H1 (cell line): ENCODE measurements around the gene LRP11. TPM values are rescaled to one million over a fixed set of nuclear protein-coding genes. Genes with fewer than 3 reads are reported as not detected.

Experiments used
- CTCF ChIA-PET: fragments of 300-600 bp; sonication (Branson Sonifier 250); formaldehyde crosslinking; loops from one replicate; lab custom pipeline; 2021; ENCODE audit not compliant: partially characterized antibody; lab: Charles Lee
- POLR2A ChIA-PET: fragments of 300-600 bp; sonication (Branson Sonifier 250); formaldehyde crosslinking; loops from one replicate; lab custom pipeline; 2021; ENCODE audit warnings: inconsistent platforms; ENCODE audit not compliant: partially characterized antibody; lab: Charles Lee
- DNase-seq, 2 experiments: peaks; one replicate each; pipeline versions ENCODE4 v3.0.0 to v3.0.0-alpha.2; 2010 to 2022; ENCODE audit warnings: low spot score in 2 of 2, low read depth in 1 of 2, mixed read lengths in 1 of 2
- FAIRE-seq: peaks from 2 replicates; lab custom pipeline; 2011; peaks lifted over from hg19 to GRCh38; lab: Jason Lieb, UNC
- H2AFZ ChIP-seq: 2 replicates; pipeline ENCODE4 v1.8.1; 2012; ENCODE audit warnings: low read length, inconsistent platforms
- H2AK5ac ChIP-seq: 2 replicates; pipeline ENCODE4 v1.6.1; 2013; ENCODE audit warnings: low read depth, low read length
- H2BK120ac ChIP-seq: replicated peaks from 2 replicates; pipeline ENCODE3; 2013; ENCODE audit warnings: low read depth, low read length, inconsistent platforms
- H2BK12ac ChIP-seq: 2 replicates; pipeline ENCODE4 v1.6.1; 2013; ENCODE audit warnings: low read depth, low read length
- H2BK15ac ChIP-seq: 2 replicates; pipeline ENCODE4 v1.6.1; 2013; ENCODE audit warnings: low read length
- H2BK20ac ChIP-seq: 2 replicates; pipeline ENCODE4 v1.6.1; 2013; ENCODE audit warnings: low read length
- H2BK5ac ChIP-seq: 2 replicates; pipeline ENCODE4 v1.6.1; 2013; ENCODE audit warnings: low read depth, low read length
- H3K14ac ChIP-seq: 2 replicates; pipeline ENCODE4 v1.6.1; 2013; ENCODE audit warnings: inconsistent platforms; ENCODE audit not compliant: insufficient read length
- H3K18ac ChIP-seq: 2 replicates; pipeline ENCODE4 v1.6.1; 2013; ENCODE audit warnings: low read length; ENCODE audit errors: extremely low read depth
- H3K23ac ChIP-seq: 2 replicates; pipeline ENCODE4 v1.6.1; 2013; ENCODE audit warnings: inconsistent platforms; ENCODE audit not compliant: insufficient read length
- H3K23me2 ChIP-seq: 2 replicates; pipeline ENCODE4 v1.6.1; 2013; ENCODE audit warnings: low read depth, low read length
- H3K27ac ChIP-seq: 2 replicates; pipeline ENCODE4 v1.6.1; 2011; ENCODE audit warnings: low read depth, low read length, inconsistent platforms
- H3K27me3 ChIP-seq, 4 experiments: replicated peaks in 1 of 4; 1 replicate in 1 of 4; 2 replicates in 3 of 4; pipeline versions ENCODE4 v1.6.1 to v1.8.1; 2011 to 2013; ENCODE audit warnings: low read length in 3 of 4, mild to moderate bottlenecking in 3 of 4, inconsistent platforms in 2 of 4, mixed read lengths in 2 of 4, moderate library complexity in 1 of 4; ENCODE audit not compliant: control insufficient read depth in 3 of 4, insufficient read depth in 3 of 4; ENCODE audit errors: extremely low read depth in 1 of 4
- H3K36me3 ChIP-seq, 4 experiments: 2 replicates each; pipeline versions ENCODE4 v1.6.1 to v1.8.1; 2011 to 2013; ENCODE audit warnings: mild to moderate bottlenecking in 4 of 4, low read length in 3 of 4, moderate library complexity in 2 of 4, control low read depth in 1 of 4, inconsistent platforms in 1 of 4; ENCODE audit not compliant: insufficient read depth in 4 of 4, control insufficient read depth in 2 of 4
- H3K4ac ChIP-seq: replicated peaks from 2 replicates; pipeline ENCODE3; 2013; ENCODE audit warnings: low read length, low read depth, mixed read lengths, inconsistent platforms; ENCODE audit not compliant: insufficient read length
- H3K4me1 ChIP-seq, 4 experiments: replicated peaks in 1 of 4; 1 replicate in 1 of 4; 2 replicates in 3 of 4; pipeline versions ENCODE4 v1.6.1 to v1.8.1; 2011 to 2013; ENCODE audit warnings: low read length in 3 of 4, inconsistent platforms in 2 of 4, mixed read lengths in 1 of 4; ENCODE audit not compliant: insufficient read depth in 4 of 4, control insufficient read depth in 3 of 4
- H3K4me2 ChIP-seq, 2 experiments: 2 replicates each; pipeline versions ENCODE4 v1.6.1 to v1.8.1; 2011 to 2013; ENCODE audit warnings: low read depth in 2 of 2, low read length in 2 of 2, control low read depth in 1 of 2, inconsistent platforms in 1 of 2, mild to moderate bottlenecking in 1 of 2; ENCODE audit not compliant: insufficient read depth in 1 of 2
- H3K4me3 ChIP-seq, 4 experiments: fragments of 200-600, 300-600 bp in 1 of 4; sonication (generic), shearing (Covaris generic), sonication (Bioruptor Twin) in 1 of 4; 2 replicates each; pipeline versions ENCODE4 v1.5.1 to v1.8.1; 2011 to 2016; ENCODE audit warnings: low read length in 4 of 4, low read depth in 3 of 4, control low read depth in 2 of 4, inconsistent platforms in 2 of 4, mild to moderate bottlenecking in 2 of 4, mixed read lengths in 1 of 4, moderate library complexity in 1 of 4; ENCODE audit not compliant: insufficient read depth in 2 of 4; ENCODE audit errors: extremely low read depth in 1 of 4
- H3K56ac ChIP-seq: replicated peaks from 2 replicates; pipeline ENCODE3; 2013; ENCODE audit warnings: low read depth, mild to moderate bottlenecking, mixed read lengths, low read length, inconsistent platforms; ENCODE audit not compliant: insufficient read length
- H3K79me1 ChIP-seq: 2 replicates; pipeline ENCODE4 v1.6.1; 2013; ENCODE audit warnings: low read depth, low read length, control low read depth
- H3K79me2 ChIP-seq, 2 experiments: 2 replicates each; pipeline versions ENCODE4 v1.6.1 to v1.8.1; 2012 to 2013; ENCODE audit warnings: low read length in 2 of 2, mild to moderate bottlenecking in 2 of 2, inconsistent platforms in 1 of 2; ENCODE audit not compliant: insufficient read depth in 2 of 2, control insufficient read depth in 1 of 2
- H3K9ac ChIP-seq, 4 experiments: replicated peaks in 1 of 4; 1 replicate in 1 of 4; 2 replicates in 3 of 4; pipeline versions ENCODE4 v1.6.1 to v1.8.1; 2011 to 2013; ENCODE audit warnings: low read depth in 3 of 4, low read length in 3 of 4, control low read depth in 2 of 4, mild to moderate bottlenecking in 2 of 4, moderate library complexity in 2 of 4, inconsistent platforms in 1 of 4; ENCODE audit errors: extremely low read depth in 1 of 4
- H3K9me3 ChIP-seq, 2 experiments: 2 replicates each; pipeline versions ENCODE4 v1.6.1 to v1.8.1; 2012 to 2013; ENCODE audit warnings: mild to moderate bottlenecking in 2 of 2, moderate library complexity in 2 of 2, control low read depth in 1 of 2, inconsistent platforms in 1 of 2, low read depth in 1 of 2, low read length in 1 of 2, mixed read lengths in 1 of 2; ENCODE audit not compliant: insufficient read depth in 2 of 2
- H4K20me1 ChIP-seq, 2 experiments: replicated peaks in 1 of 2; 2 replicates each; pipeline versions ENCODE3 to v1.8.1; 2011 to 2013; ENCODE audit warnings: inconsistent platforms in 2 of 2, low read length in 2 of 2, mild to moderate bottlenecking in 1 of 2; ENCODE audit not compliant: insufficient read depth in 2 of 2, control insufficient read depth in 1 of 2
- H4K5ac ChIP-seq: 2 replicates; pipeline ENCODE4 v1.6.1; 2013; ENCODE audit warnings: low read length, low read depth, mixed read lengths, inconsistent platforms; ENCODE audit not compliant: insufficient read length
- H4K8ac ChIP-seq: 2 replicates; pipeline ENCODE4 v1.8.0; 2013; ENCODE audit warnings: mild to moderate bottlenecking, moderate library complexity, low read length, inconsistent platforms; ENCODE audit not compliant: insufficient read depth; ENCODE audit errors: extremely low read depth
- H4K91ac ChIP-seq: replicated peaks from 2 replicates; pipeline ENCODE3; 2013; ENCODE audit warnings: low read length, mixed read lengths, inconsistent platforms; ENCODE audit not compliant: insufficient read length
- BRCA1 ChIP-seq: IDR thresholded peaks from 2 replicates; pipeline ENCODE4 v1.6.1; 2012; ENCODE audit warnings: low read depth, low read length, improper control_type of control experiment
- EGR1 ChIP-seq: IDR thresholded peaks from 2 replicates; pipeline ENCODE4 v1.6.1; 2011; ENCODE audit warnings: low read depth, low read length, borderline replicate concordance
- SIRT6 ChIP-seq: IDR thresholded peaks from one replicate; pipeline ENCODE4 v1.7.1; 2012; ENCODE audit warnings: low read length, inconsistent platforms
- WGBS, 2 experiments: shearing (Covaris generic) in 1 of 2; methylation state at CpG; one replicate each; pipeline versions ENCODE4 v1.1.6 to v1.1.7; 2013 to 2015; ENCODE audit warnings: low lambda C conversion rate in 2 of 2, mixed read lengths in 2 of 2, inconsistent platforms in 1 of 2, low coverage in 1 of 2, missing lambda C conversion rate in 1 of 2; ENCODE audit not compliant: insufficient replicate concordance in 2 of 2, insufficient coverage in 1 of 2, insufficient read length in 1 of 2; ENCODE audit errors: extremely low coverage in 1 of 2, missing lambda C conversion rate in 1 of 2; 5-methylcytosine and 5-hydroxymethylcytosine counted together
- polyA plus RNA-seq, 7 experiments: library from polyadenylated mRNA; depleted of rRNA in 3 of 7; stranded (reverse) in 5 of 7; unstranded in 2 of 7; fragments of >200 nt in 5 of 7; fragments of 200-250 nt in 2 of 7; gene quantifications; 1 replicate in 5 of 7; 2 replicates in 1 of 7; 4 replicates in 1 of 7; pipeline versions ENCODE4 v1.2.1 to v1.2.3, GENCODE V29; 2011 to 2013; ENCODE audit warnings: missing spikeins in 2 of 7, mixed read lengths in 2 of 7
- total RNA-seq: library from RNA; stranded (reverse); fragmentation: NEBNext Ultra II Directional; extraction: Animal tissue kit (Norgen Biotek cat#: 25700); gene quantifications from 2 replicates; pipeline ENCODE4 v1.2.1, GENCODE V29; 2021

The LRP11 gene
- total and polyA plus RNA-seq, 2 of the 8 experiments (the other 6 are each of a cell fraction or from before 2014, with no cell fraction given), result 11.0 to 20.0 TPM

DNA sequence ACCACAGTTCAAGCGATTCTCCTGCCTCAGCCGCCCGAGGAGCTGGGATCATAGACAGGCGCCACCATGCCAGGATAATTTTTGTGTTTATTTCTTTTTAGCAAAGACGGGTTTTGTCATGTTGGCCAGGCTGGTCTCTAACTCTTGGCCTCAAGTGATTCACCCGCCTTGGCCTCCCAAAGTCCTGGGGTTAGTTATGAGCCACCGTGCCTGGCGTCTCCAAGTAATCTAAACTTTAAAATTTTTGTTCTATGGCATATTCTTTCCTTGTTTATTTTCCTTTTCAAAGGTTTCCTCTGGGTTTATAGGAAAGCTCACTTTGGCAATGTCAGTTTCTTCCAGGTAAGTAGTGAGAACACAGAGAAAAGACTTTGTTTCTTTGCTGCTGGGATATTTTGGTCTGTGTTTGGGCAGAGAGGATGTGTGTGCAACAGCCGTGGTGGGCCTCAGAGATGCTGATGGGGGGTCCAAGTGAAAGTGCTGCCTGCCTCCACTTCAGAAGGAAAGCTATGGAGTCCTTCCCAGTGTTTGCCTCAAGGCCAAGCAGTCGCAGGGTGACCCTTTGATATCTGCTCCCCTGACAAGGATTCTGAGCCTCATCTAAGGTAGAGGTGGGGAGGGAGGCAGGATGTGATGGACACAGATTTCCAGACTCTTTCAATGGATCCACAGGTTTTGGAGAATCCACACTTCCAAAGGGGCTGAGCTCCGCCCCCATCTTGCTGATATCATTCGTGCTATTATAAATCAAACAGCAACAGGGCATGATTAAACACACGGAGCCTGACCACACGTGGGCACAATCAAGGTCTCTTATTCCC is 2.3 kb downstream of the LRP11 start:
- Histone ChIP-seq H2BK5ac (no peak overlapping the region), H3K79me2 (peaks cover 0 to 10% of the 10 kb centered on the region in 2 experiments; a peak in 2 of 4 replicates), H2AFZ (no peak overlapping the region), H3K4ac (no peak overlapping the region), H3K4me2 (peak overlapping the region; percentile 0 to 56; a peak in 2 of 4 replicates), H3K27me3 (peaks cover 0 to 13% (median 5%) of the 10 kb centered on the region in 4 experiments; a peak in 5 of 7 replicates), H3K56ac (no peak overlapping the region), H3K79me1 (peaks cover 6% of the 10 kb centered on the region; the same call in 1 of the 2 replicates), H3K18ac (no peak overlapping the region), H3K36me3 (no peaks in the 10 kb centered on the region), H3K23ac (no peak overlapping the region), H3K9me3 (no peaks in the 10 kb centered on the region), H2BK20ac (no peak overlapping the region), H4K91ac (no peak overlapping the region), H4K20me1 (peaks cover 4 to 13% of the 10 kb centered on the region in 2 experiments), H4K5ac (no peak overlapping the region), H2BK120ac (no peak overlapping the region), H2BK15ac (no peak overlapping the region), H2BK12ac (no peak overlapping the region), H2AK5ac (peak overlapping the region; percentile 30; the same call in 1 of the 2 replicates), H3K27ac (no peak overlapping the region), H3K4me3 (no peak overlapping the region), H3K23me2 (peaks cover 12% of the 10 kb centered on the region; the same call in 1 of the 2 replicates), H4K8ac (no peak overlapping the region), H3K14ac (no peak overlapping the region), H3K4me1 (peaks cover 4 to 16% (median 11%) of the 10 kb centered on the region in 4 experiments; a peak in 6 of 7 replicates), H3K9ac (no peak overlapping the region)
- no peak for DNase-seq
- ChIA-PET CTCF (interaction anchor here (0.6 to 6.1 kb wide), 7 partner anchors 11 to 68 kb away, joined by 3 to 33 read pairs (median 3); no protein-coding TSS in a partner anchor), POLR2A (interaction anchor here (0.7 to 1.2 kb wide), 2 partner anchors 11 to 342 kb away, joined by 3 to 5 read pairs; no protein-coding TSS in a partner anchor)
- FAIRE-seq, result no peak
- WGBS, 2 experiments, result 88% methylated on average over 14 of the region's 14 CpGs; no CpG with 5 or more reads in 1 of the 2 experiments
- TF ChIP-seq BRCA1 (no peak), SIRT6 (no peak), EGR1 (no peak)
